Spleen (tissue), 11 donors: Measurements from ENCODE around the gene CRLF1. TPM values are rescaled to one million over a fixed set of nuclear protein-coding genes. Genes with fewer than 3 reads are reported as not detected.
A peak's percentile ranks its signal among the peaks of the same experiment; 100 is the strongest.
"Not testable (repeated sequence)": the region's sequence is repeated elsewhere in the genome, so short reads cannot be mapped to it uniquely, and the experiment has no call there.

Experiments used
- DNase-seq: peaks from one replicate; pipeline ENCODE4 v3.0.0-alpha.2; 2020
- H3K27ac ChIP-seq, 8 donors: fragments of 200-600 bp; sonication (generic) in 7 of 8; 1 replicate in 4 of 8; 2 replicates in 4 of 8; pipeline versions ENCODE4 v1.5.0 to v1.8.0; 2016 to 2021; ENCODE audit warnings: inconsistent platforms in 4 of 8, mild to moderate bottlenecking in 4 of 8, moderate library complexity in 1 of 8
- H3K27me3 ChIP-seq, 7 donors: fragments of 200-600 bp; sonication (generic) in 6 of 7; replicated peaks in 1 of 7; 1 replicate in 4 of 7; 2 replicates in 3 of 7; pipeline versions ENCODE4 v1.5.0 to v1.8.0; 2016 to 2021; ENCODE audit warnings: inconsistent platforms in 3 of 7, mild to moderate bottlenecking in 1 of 7
- H3K36me3 ChIP-seq, 6 donors: fragments of 200-600 bp; sonication (generic) in 5 of 6; 1 replicate in 4 of 6; 2 replicates in 2 of 6; pipeline versions ENCODE4 v1.5.0 to v1.8.0; 2016 to 2021; ENCODE audit warnings: inconsistent platforms in 2 of 6
- H3K4me1 ChIP-seq, 6 donors: fragments of 200-600 bp; sonication (generic) in 5 of 6; 1 replicate in 3 of 6; 2 replicates in 3 of 6; pipeline versions ENCODE4 v1.5.0 to v1.8.0; 2016 to 2021; ENCODE audit warnings: inconsistent platforms in 3 of 6
- H3K4me3 ChIP-seq, 8 donors: fragments of 200-600 bp; sonication (generic) in 7 of 8; 1 replicate in 4 of 8; 2 replicates in 4 of 8; pipeline versions ENCODE4 v1.5.0 to v1.8.0; 2016 to 2021; ENCODE audit warnings: inconsistent platforms in 4 of 8, mild to moderate bottlenecking in 4 of 8, moderate library complexity in 2 of 8
- H3K9me3 ChIP-seq, 8 donors: fragments of 200-600 bp; sonication (generic) in 7 of 8; 1 replicate in 4 of 8; 2 replicates in 4 of 8; pipeline versions ENCODE4 v1.5.0 to v1.8.0; 2016 to 2021; ENCODE audit warnings: inconsistent platforms in 4 of 8
- POLR2A ChIP-seq, 3 donors: fragments of 450-650 bp; IDR thresholded peaks; one replicate each; pipeline ENCODE4 v1.5.1; 2017; ENCODE audit warnings: antibody characterized with exemption in 3 of 3, mild to moderate bottlenecking in 1 of 3
- POLR2AphosphoS5 ChIP-seq, 3 donors: sonication (generic); formaldehyde crosslinking; IDR thresholded peaks; one replicate each; pipeline ENCODE4 v1.5.1; 2017; ENCODE audit warnings: antibody characterized with exemption in 3 of 3
- WGBS, 5 donors: extraction: QIAGEN DNeasy Blood & Tissue Kit in 3 of 5; methylation state at CpG; one replicate each; pipeline versions ENCODE4 v1.1.5 to v1.1.7; 2013 to 2018; 5-methylcytosine and 5-hydroxymethylcytosine counted together
- intact Hi-C: fragments of 100-400 bp; cut with DNase I; formaldehyde crosslinking; loops from one replicate; pipeline ENCODE4 v1.15.0; 2023; ENCODE audit warnings: low total_unique reads
- polyA plus RNA-seq, 3 donors: library from polyadenylated mRNA; stranded (reverse); fragments of 200-250 nt; gene quantifications; one replicate each; pipeline ENCODE4 v1.2.1, GENCODE V29; 2013
- total RNA-seq, 7 donors: library from RNA; depleted of rRNA in 3 of 7; stranded (reverse); fragments of >200 nt in 3 of 7; fragmentation: NEBNext Ultra II Directional in 4 of 7; extraction: Animal tissue kit (Norgen Biotek cat#: 25700) in 4 of 7; gene quantifications; one replicate each; pipeline versions ENCODE4 v1.1.0 to v1.2.1, GENCODE V29; 2016 to 2021
- TF ChIP-seq, protein P1 (sequence below), 11 experiments: fragments of 200-600 bp in 7 of 11; fragments of 450-650 bp in 4 of 11; sonication (generic) in 4 of 11; IDR thresholded peaks in 8 of 11; conservative IDR thresholded peaks in 3 of 11; 1 replicate in 7 of 11; 2 replicates in 4 of 11; pipeline versions ENCODE4 v1.4.0 to v1.8.0; 2016 to 2021; ENCODE audit warnings: antibody characterized with exemption in 11 of 11, inconsistent platforms in 4 of 11, mild to moderate bottlenecking in 1 of 11
- donor health status: healthy with polysubstance abuse.
- donor health status: DM: no; HTN: no; CAD: no; lungs with moderate emphysema.
- donor health status: DM: no; HTN: no; CAD: no.
- donor health status: Bipolar disorder and iron deficiency.
- donor health status: healthy.
- donor health status: DM: no; HTN: no; CAD: no.
- donor health status: DM: yes; HTN: yes; CAD: no.

The CRLF1 gene
- total and polyA plus RNA-seq, 10 donors = 0.20 to 8.0 (median 2.6) TPM; not detected in 1

- Histone ChIP-seq H3K4me3 (no peak overlapping the region), H3K36me3 (no peaks in the 10 kb centered on the region), H3K27me3 (peaks cover 10 to 98% (median 77%) of the 10 kb centered on the region in 7 donors), H3K9me3 (no peaks in the 10 kb centered on the region), H3K4me1 (peaks cover 7 to 49% (median 28%) of the 10 kb centered on the region in 6 donors), H3K27ac (no peak overlapping the region)
- WGBS, 5 donors = 9 to 13% (median 11%) methylated on average over 16 to 26 of the region's 26 CpGs
- intact Hi-C loops = no loop called here
- TF ChIP-seq POLR2AphosphoS5 (IDR thresholded peaks at IDR 0.05) (no peak), POLR2A (IDR thresholded peaks at IDR 0.05) (no peak)
- TF ChIP-seq, protein P1, sequence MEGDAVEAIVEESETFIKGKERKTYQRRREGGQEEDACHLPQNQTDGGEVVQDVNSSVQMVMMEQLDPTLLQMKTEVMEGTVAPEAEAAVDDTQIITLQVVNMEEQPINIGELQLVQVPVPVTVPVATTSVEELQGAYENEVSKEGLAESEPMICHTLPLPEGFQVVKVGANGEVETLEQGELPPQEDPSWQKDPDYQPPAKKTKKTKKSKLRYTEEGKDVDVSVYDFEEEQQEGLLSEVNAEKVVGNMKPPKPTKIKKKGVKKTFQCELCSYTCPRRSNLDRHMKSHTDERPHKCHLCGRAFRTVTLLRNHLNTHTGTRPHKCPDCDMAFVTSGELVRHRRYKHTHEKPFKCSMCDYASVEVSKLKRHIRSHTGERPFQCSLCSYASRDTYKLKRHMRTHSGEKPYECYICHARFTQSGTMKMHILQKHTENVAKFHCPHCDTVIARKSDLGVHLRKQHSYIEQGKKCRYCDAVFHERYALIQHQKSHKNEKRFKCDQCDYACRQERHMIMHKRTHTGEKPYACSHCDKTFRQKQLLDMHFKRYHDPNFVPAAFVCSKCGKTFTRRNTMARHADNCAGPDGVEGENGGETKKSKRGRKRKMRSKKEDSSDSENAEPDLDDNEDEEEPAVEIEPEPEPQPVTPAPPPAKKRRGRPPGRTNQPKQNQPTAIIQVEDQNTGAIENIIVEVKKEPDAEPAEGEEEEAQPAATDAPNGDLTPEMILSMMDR (IDR thresholded peaks at IDR 0.05 in 8 of 11, conservative IDR thresholded peaks at IDR 0.05 in 3 of 11) = no peak
- DNase-seq = no peak
Measured at GRCh38 chr19:18603958-18604819, 2.4 kb downstream of the CRLF1 start.

DNA sequence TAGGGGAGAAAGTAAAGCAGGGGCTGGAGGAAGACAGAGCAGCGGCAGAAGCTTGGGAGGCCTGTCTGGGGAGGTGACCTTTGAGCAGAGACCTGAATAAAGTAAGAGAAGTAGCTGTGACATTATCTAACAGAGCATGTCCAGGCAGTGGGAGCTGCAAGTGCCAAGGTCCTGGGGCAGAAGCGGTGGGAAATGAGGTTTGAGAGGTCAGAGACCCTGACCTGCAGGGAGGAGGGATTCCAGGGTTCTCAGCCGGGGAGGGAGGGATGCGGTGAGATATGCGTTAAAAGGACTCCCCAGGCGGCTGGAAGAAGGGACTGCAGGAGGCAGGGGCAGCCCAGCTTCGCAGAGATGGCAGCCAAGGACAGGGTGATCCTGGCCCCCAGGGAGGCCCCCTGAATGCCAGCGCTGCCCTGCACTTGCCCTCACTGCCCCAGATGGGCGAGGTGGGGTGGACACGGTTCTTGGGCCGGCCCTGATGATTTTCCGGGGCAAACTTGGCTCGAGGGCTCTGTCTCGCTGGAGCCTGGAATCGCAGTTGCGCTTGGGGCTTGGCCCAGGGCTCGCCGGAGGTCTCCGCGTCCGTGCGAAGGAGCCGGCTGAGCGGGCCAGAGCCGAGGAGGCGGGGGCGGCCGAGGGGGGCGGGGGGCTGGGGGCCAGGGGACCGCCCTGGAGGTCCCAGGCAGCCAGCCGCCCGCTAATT is 3.2 kb downstream of the CRLF1 start:
- Histone ChIP-seq H3K4me1 (peaks cover 7 to 48% (median 28%) of the 10 kb centered on the region in 6 donors), H3K4me3 (no peak overlapping the region), H3K27me3 (peaks cover 10 to 98% (median 75%) of the 10 kb centered on the region in 7 donors), H3K27ac (no peak overlapping the region), H3K9me3 (no peaks in the 10 kb centered on the region), H3K36me3 (no peaks in the 10 kb centered on the region)
- no peak for DNase-seq
- intact Hi-C loops = no loop called here
- TF ChIP-seq POLR2A (IDR thresholded peaks at IDR 0.05) = no peak
- TF ChIP-seq, protein P1 (IDR thresholded peaks at IDR 0.05 in 8 of 11, conservative IDR thresholded peaks at IDR 0.05 in 3 of 11) = peak in 3 of 11 experiments; percentile 11 to 25 (median 24)
- WGBS, 5 donors = 4 to 14% (median 6%) methylated on average over 11 to 32 of the region's 32 CpGs

DNA sequence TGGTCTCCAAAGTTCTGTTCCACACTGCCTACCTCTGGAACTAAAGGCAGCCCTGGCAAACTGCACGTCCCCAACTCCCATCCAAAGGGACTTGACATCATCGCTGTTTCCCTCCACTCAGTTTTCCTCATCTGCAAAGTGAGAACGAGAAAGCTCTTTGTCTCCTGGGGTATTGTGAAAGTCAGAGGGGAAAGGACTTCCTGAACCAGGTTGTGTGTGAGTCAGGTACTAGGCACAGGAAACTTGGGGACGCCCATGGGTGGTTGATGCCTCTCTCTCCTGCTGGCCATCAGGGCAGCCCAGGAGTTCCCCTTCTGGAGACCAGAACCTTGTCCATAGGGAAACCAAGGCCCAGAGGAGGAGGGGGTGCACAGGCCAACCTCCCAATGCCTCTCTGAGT is 4.7 kb downstream of the CRLF1 start:
- DNase-seq = no peak
- peaks cover 10 to 95% (median 60%) of the 10 kb centered on the region in 7 donors for H3K27me3 ChIP-seq
- no peak overlapping the region for H3K4me3 ChIP-seq
- H3K4me1 ChIP-seq = peaks cover 0 to 40% (median 19%) of the 10 kb centered on the region in 6 donors
- no peaks in the 10 kb centered on the region for H3K9me3 ChIP-seq
- H3K27ac ChIP-seq = no peak overlapping the region
- 58 to 71% (median 69%) methylated on average over 4 of the region's 4 CpGs for WGBS, 5 donors
- H3K36me3 ChIP-seq = no peaks in the 10 kb centered on the region
- TF ChIP-seq POLR2A (IDR thresholded peaks at IDR 0.05) (no peak), POLR2AphosphoS5 (IDR thresholded peaks at IDR 0.05) (no peak)
- TF ChIP-seq, protein P1 (IDR thresholded peaks at IDR 0.05 in 8 of 11, conservative IDR thresholded peaks at IDR 0.05 in 3 of 11) = no peak
- intact Hi-C loops = no loop called here

- peaks cover 0 to 40% (median 18%) of the 10 kb centered on the region in 6 donors for H3K4me1 ChIP-seq
- intact Hi-C loops, DNase-seq, H3K9me3 ChIP-seq, H3K4me3 ChIP-seq, H3K27ac ChIP-seq, H3K36me3 ChIP-seq: not testable (repeated sequence)
- peaks cover 10 to 97% (median 55%) of the 10 kb centered on the region in 7 donors for H3K27me3 ChIP-seq
- WGBS, 5 donors = 85 to 93% (median 89%) methylated on average over 15 of the region's 15 CpGs
Measured at GRCh38 chr19:18600692-18601397, 5.8 kb downstream of the CRLF1 start.
